ENCODE data around the gene PCDH15. TPM values are rescaled to one million over a fixed set of nuclear protein-coding genes. Genes with fewer than 3 reads are reported as not detected.

The PCDH15 gene
- polyA plus RNA-seq, 3 donors: 0.01 to 0.22 TPM; not detected in 1

GRCh38 chr10:54108961-54109360 lies 692.1 kb downstream of the PCDH15 start:
- 74 to 75% (median 75%) methylated on average over 2 of the region's 2 CpGs for WGBS, 3 donors
- no peak overlapping the region for H3K27ac ChIP-seq (ENCODE audit: low read depth, low read length)

GRCh38 chr10:54096892-54097291 lies 704.1 kb downstream of the PCDH15 start:
- H3K27ac ChIP-seq (ENCODE audit: low read depth, low read length): no peak overlapping the region
- WGBS, 3 donors: 56 to 81% (median 75%) methylated on average over 1 of the region's 1 CpG

- no peak overlapping the region for H3K27ac ChIP-seq (ENCODE audit: low read depth, low read length)
- WGBS, 3 donors: 20 to 50% (median 39%) methylated on average over 5 of the region's 5 CpGs
Observed at GRCh38 chr10:54094321-54094720, 706.7 kb downstream of the PCDH15 start.

- H3K27ac ChIP-seq (ENCODE audit: low read depth, low read length): no peak overlapping the region
- WGBS, 3 donors: 46 to 55% (median 48%) methylated on average over 2 of the region's 2 CpGs
Observed at GRCh38 chr10:54091237-54091636, 709.8 kb downstream of the PCDH15 start.

GRCh38 chr10:54081950-54082349 lies 719.1 kb downstream of the PCDH15 start:
- WGBS, 3 donors: 50 to 82% (median 80%) methylated on average over 2 of the region's 2 CpGs
- H3K27ac ChIP-seq (ENCODE audit: low read depth, low read length): no peak overlapping the region

- 30 to 82% (median 77%) methylated on average over 1 of the region's 1 CpG for WGBS, 3 donors
- no peak overlapping the region for H3K27ac ChIP-seq (ENCODE audit: low read depth, low read length)
Observed at GRCh38 chr10:54067361-54067760, 733.7 kb downstream of the PCDH15 start.

GRCh38 chr10:54066646-54067045 lies 734.4 kb downstream of the PCDH15 start:
- H3K27ac ChIP-seq (ENCODE audit: low read depth, low read length): no peak overlapping the region

- no peak overlapping the region for H3K27ac ChIP-seq (ENCODE audit: low read depth, low read length)
Observed at GRCh38 chr10:54065106-54065505, 735.9 kb downstream of the PCDH15 start.

GRCh38 chr10:54064215-54064614 lies 736.8 kb downstream of the PCDH15 start:
- H3K27ac ChIP-seq (ENCODE audit: low read depth, low read length): no peak overlapping the region
- WGBS, 3 donors: 86 to 90% (median 88%) methylated on average over 5 of the region's 5 CpGs

- WGBS, 3 donors: 83 to 92% (median 88%) methylated on average over 14 of the region's 14 CpGs
- no peak overlapping the region for H3K27ac ChIP-seq (ENCODE audit: low read depth, low read length)
Observed at GRCh38 chr10:54063514-54063913, 737.5 kb downstream of the PCDH15 start.

- no peak overlapping the region for H3K27ac ChIP-seq (ENCODE audit: low read depth, low read length)
- WGBS, 3 donors: 80 to 91% (median 91%) methylated on average over 5 of the region's 5 CpGs
Observed at GRCh38 chr10:54060572-54060971, 740.5 kb downstream of the PCDH15 start.

GRCh38 chr10:54057357-54057756 lies 743.7 kb downstream of the PCDH15 start:
- WGBS, 3 donors: 43 to 89% (median 73%) methylated on average over 2 of the region's 2 CpGs
- no peak overlapping the region for H3K27ac ChIP-seq (ENCODE audit: low read depth, low read length)

GRCh38 chr10:54026340-54026739 lies 774.7 kb downstream of the PCDH15 start:
- no peak overlapping the region for H3K27ac ChIP-seq (ENCODE audit: low read depth, low read length)
- WGBS, 3 donors: 83 to 88% (median 84%) methylated on average over 5 of the region's 5 CpGs

- 80 to 100% (median 98%) methylated on average over 1 of the region's 1 CpG for WGBS, 3 donors
- H3K27ac ChIP-seq (ENCODE audit: low read depth, low read length): no peak overlapping the region
Observed at GRCh38 chr10:54011117-54011516, 789.9 kb downstream of the PCDH15 start.

- no peak overlapping the region for H3K27ac ChIP-seq (ENCODE audit: low read depth, low read length)
- WGBS, 3 donors: 64 to 78% (median 75%) methylated on average over 5 of the region's 5 CpGs
Observed at GRCh38 chr10:54010337-54010933, 790.6 kb downstream of the PCDH15 start.

- 74 to 85% (median 82%) methylated on average over 3 of the region's 3 CpGs for WGBS, 3 donors
- no peak overlapping the region for H3K27ac ChIP-seq (ENCODE audit: low read depth, low read length)
Observed at GRCh38 chr10:54009672-54010071, 791.4 kb downstream of the PCDH15 start.

GRCh38 chr10:54002077-54002476 lies 799.0 kb downstream of the PCDH15 start:
- 92 to 97% (median 96%) methylated on average over 1 of the region's 1 CpG for WGBS, 3 donors
- no peak overlapping the region for H3K27ac ChIP-seq (ENCODE audit: low read depth, low read length)

- no peak overlapping the region for H3K27ac ChIP-seq (ENCODE audit: low read depth, low read length)
- WGBS, 3 donors: 44 to 52% (median 49%) methylated on average over 2 of the region's 2 CpGs
Observed at GRCh38 chr10:53997953-53998352, 803.1 kb downstream of the PCDH15 start.

GRCh38 chr10:53990799-53991238 lies 810.2 kb downstream of the PCDH15 start:
- H3K27ac ChIP-seq (ENCODE audit: low read depth, low read length): no peak overlapping the region
- WGBS, 3 donors: 93 to 95% (median 95%) methylated on average over 23 to 28 of the region's 28 CpGs

GRCh38 chr10:53983431-53983830 lies 817.6 kb downstream of the PCDH15 start:
- no peak overlapping the region for H3K27ac ChIP-seq (ENCODE audit: low read depth, low read length)
- WGBS, 3 donors: 47 to 59% (median 57%) methylated on average over 3 of the region's 3 CpGs

- no peak overlapping the region for H3K27ac ChIP-seq (ENCODE audit: low read depth, low read length)
- 82 to 93% (median 83%) methylated on average over 3 of the region's 3 CpGs for WGBS, 3 donors
Observed at GRCh38 chr10:53980210-53980609, 820.8 kb downstream of the PCDH15 start.
